OCI-LY7 (cell line): Measurements from ENCODE around the gene EIF4G2.

Experiments used
- CTCF ChIP-seq: fragments of 200-600 bp; sonication (generic); conservative IDR thresholded peaks from 2 replicates; pipeline ENCODE4 v1.5.1; 2014; ENCODE audit warnings: mild to moderate bottlenecking, antibody characterized with exemption, low read length, moderate library complexity, mixed read lengths
- EZH2phosphoT487 ChIP-seq: fragments of 200-600 bp; sonication (generic); IDR thresholded peaks from 2 replicates; pipeline ENCODE4 v1.6.1; 2018; ENCODE audit warnings: low read depth, borderline replicate concordance, mild to moderate bottlenecking, mixed run types, antibody characterized with exemption, low read length, moderate library complexity, mixed read lengths

- TF ChIP-seq CTCF (no peak), EZH2phosphoT487 (no peak)
Observed at GRCh38 chr11:10771457-10771856, 37.3 kb downstream of the EIF4G2 start.
